Measurements from ENCODE around the gene SPATC1L. TPM values are rescaled to one million over a fixed set of nuclear protein-coding genes. Genes with fewer than 3 reads are reported as not detected.
"Not testable (repeated sequence)": the region's sequence is repeated elsewhere in the genome, so short reads cannot be mapped to it uniquely, and the experiment has no call there.

SPATC1L gene
- total RNA-seq, 2 experiments from 2014 or later, result 4.7 to 8.3 TPM

- intact Hi-C loops (cut with micrococcal nuclease; ENCODE audit: unreplicated experiment), result loop anchor here (5.0 kb wide), 1 partner anchor 61 kb away; the partner anchor contains the start of genes MCM3AP and YBEY
- peaks cover 25% of the 10 kb centered on the region for H3K36me3 ChIP-seq (ENCODE audit: insufficient read depth, low read length)
- H3K4me2 ChIP-seq (ENCODE audit: low read length), result peak overlapping the region; percentile 98
- no peak for DNase-seq (ENCODE audit: low spot score)
- H3K4me3 ChIP-seq (ENCODE audit: low read depth, low read length, poor library complexity, severe bottlenecking), result peak overlapping the region; percentile 99
- no peaks in the 10 kb centered on the region for H3K9me3 ChIP-seq (ENCODE audit: low read length)
- H3K27ac ChIP-seq (ENCODE audit: low read depth, low read length, poor library complexity, severe bottlenecking), result peak overlapping the region; percentile 53
- H3K9me2 ChIP-seq (ENCODE audit: insufficient read depth, low read length), result no peaks in the 10 kb centered on the region
- TF ChIP-seq CTCF (conservative IDR thresholded peaks at IDR 0.05; ENCODE audit: low read length) (no peak), EZH2phosphoT487 (IDR thresholded peaks at IDR 0.05; ENCODE audit: borderline replicate concordance, low read depth, low read length) (no peak)
- CTCF ChIA-PET (ENCODE audit: unreplicated experiment), result no interaction called here
- H4K20me1 ChIP-seq (ENCODE audit: insufficient read depth, low read length), result 0 out of 2 replicates have a peak, but pooled peaks cover 9% of the 10 kb centered on the region
- no TSS peak for BruUV-seq (replicated peaks)
- POLR2A ChIA-PET, result no interaction called here
- peaks cover 29% of the 10 kb centered on the region for H3K4me1 ChIP-seq (ENCODE audit: insufficient read depth, low read length, poor library complexity, severe bottlenecking)
- H3K79me2 ChIP-seq (ENCODE audit: insufficient read depth, low read depth, low read length), result peaks cover 35% of the 10 kb centered on the region; the same call in 1 of the 2 replicates
- no peak overlapping the region for H2AFZ ChIP-seq (ENCODE audit: low read length)
Measured at GRCh38 chr21:46226146-46226545, 41.9 kb upstream of the SPATC1L start.

- DNase-seq (ENCODE audit: low spot score); POLR2A ChIA-PET; H3K4me2 ChIP-seq (ENCODE audit: low read length); BruUV-seq (replicated peaks); H3K4me3 ChIP-seq (ENCODE audit: low read depth, low read length, poor library complexity, severe bottlenecking); CTCF ChIA-PET (ENCODE audit: unreplicated experiment); H4K20me1 ChIP-seq (ENCODE audit: insufficient read depth, low read length); H3K9me3 ChIP-seq (ENCODE audit: low read length); H3K9me2 ChIP-seq (ENCODE audit: insufficient read depth, low read length); H3K27ac ChIP-seq (ENCODE audit: low read depth, low read length, poor library complexity, severe bottlenecking); intact Hi-C loops (cut with micrococcal nuclease; ENCODE audit: unreplicated experiment); H2AFZ ChIP-seq (ENCODE audit: low read length): not testable (repeated sequence)
- peaks cover 32% of the 10 kb centered on the region for H3K36me3 ChIP-seq (ENCODE audit: insufficient read depth, low read length)
- H3K79me2 ChIP-seq (ENCODE audit: insufficient read depth, low read depth, low read length), result peaks cover 24% of the 10 kb centered on the region; the same call in 1 of the 2 replicates
- peaks cover 21% of the 10 kb centered on the region for H3K4me1 ChIP-seq (ENCODE audit: insufficient read depth, low read length, poor library complexity, severe bottlenecking)
Measured at GRCh38 chr21:46223661-46224060, 39.4 kb upstream of the SPATC1L start.

GRCh38 chr21:46223217-46223616 is 39.0 kb upstream of the SPATC1L start:
- Histone ChIP-seq H3K36me3 (ENCODE audit: insufficient read depth, low read length) (peaks cover 32% of the 10 kb centered on the region), H2AFZ (ENCODE audit: low read length) (no peak overlapping the region), H3K27ac (ENCODE audit: low read depth, low read length, poor library complexity, severe bottlenecking) (no peak overlapping the region), H3K4me1 (ENCODE audit: insufficient read depth, low read length, poor library complexity, severe bottlenecking) (peaks cover 21% of the 10 kb centered on the region), H3K4me3 (ENCODE audit: low read depth, low read length, poor library complexity, severe bottlenecking) (no peak overlapping the region), H3K79me2 (ENCODE audit: insufficient read depth, low read depth, low read length) (peaks cover 22% of the 10 kb centered on the region; the same call in 1 of the 2 replicates), H3K9me3 (ENCODE audit: low read length) (no peaks in the 10 kb centered on the region), H3K4me2 (ENCODE audit: low read length) (no peak overlapping the region), H3K9me2 (ENCODE audit: insufficient read depth, low read length) (no peaks in the 10 kb centered on the region), H4K20me1 (ENCODE audit: insufficient read depth, low read length) (0 out of 2 replicates have a peak, but pooled peaks cover 8% of the 10 kb centered on the region)
- TF ChIP-seq EZH2phosphoT487 (IDR thresholded peaks at IDR 0.05; ENCODE audit: borderline replicate concordance, low read depth, low read length) (no peak), CTCF (conservative IDR thresholded peaks at IDR 0.05; ENCODE audit: low read length) (no peak)
- DNase-seq (ENCODE audit: low spot score), result no peak
- intact Hi-C loops (cut with micrococcal nuclease; ENCODE audit: unreplicated experiment), result no loop called here
- CTCF ChIA-PET (ENCODE audit: unreplicated experiment), result no interaction called here
- POLR2A ChIA-PET, result no interaction called here
- BruUV-seq (replicated peaks), result no TSS peak

Measured in OCI-LY7 (cell line).